HG03139 (cell line): ENCODE results near the gene EHBP1.

Source experiments
- ATAC-seq: cut with Tn5 transposase; IDR thresholded peaks from one replicate; pipeline ENCODE4 v1.9.1; 2021; ENCODE audit not compliant: unreplicated experiment

The EHBP1 gene

DNA sequence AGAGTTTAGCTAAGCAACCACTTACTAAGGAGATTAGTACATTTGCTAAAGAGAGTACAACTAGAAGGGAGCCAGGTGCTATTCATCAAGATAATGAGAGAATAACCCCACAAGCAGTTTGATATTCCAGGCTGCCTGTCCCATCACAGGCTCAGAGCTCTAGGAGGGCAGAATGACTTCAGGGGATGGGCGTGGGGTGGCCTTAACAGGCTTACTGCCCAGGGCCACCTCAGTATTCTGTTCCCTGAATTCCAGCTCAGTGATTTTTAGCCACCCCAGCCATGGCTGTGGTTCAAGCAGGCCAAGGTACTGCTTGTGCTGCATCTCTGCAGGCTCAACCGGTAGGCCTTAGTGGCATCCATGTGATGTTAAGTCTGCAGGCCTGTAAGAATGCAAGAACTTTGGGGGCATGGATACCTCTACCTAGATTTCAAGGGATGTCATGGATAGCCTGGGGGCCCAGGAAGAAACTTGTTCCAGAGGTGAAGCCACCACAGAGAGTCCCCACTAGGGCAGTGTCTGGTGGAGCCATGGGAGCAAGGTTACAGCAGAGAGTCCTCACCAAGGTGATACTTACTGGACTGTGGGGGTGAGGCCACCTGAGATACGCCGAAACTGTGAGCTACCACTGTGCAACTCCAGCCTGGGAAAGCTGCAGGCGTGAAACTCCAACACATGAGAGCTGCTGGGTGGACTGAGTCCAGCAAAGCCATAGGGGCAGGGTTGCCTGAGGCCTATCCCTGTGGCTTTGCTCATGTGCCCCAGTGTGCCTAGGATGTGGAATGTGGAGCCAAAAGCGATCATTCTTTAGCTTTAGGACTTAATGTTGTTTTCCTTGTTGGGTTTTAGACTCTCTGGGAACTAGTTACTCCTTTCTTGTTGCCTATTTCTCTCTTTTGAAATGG, 107.7 kb downstream of the EHBP1 start:
- no peak for ATAC-seq

DNA sequence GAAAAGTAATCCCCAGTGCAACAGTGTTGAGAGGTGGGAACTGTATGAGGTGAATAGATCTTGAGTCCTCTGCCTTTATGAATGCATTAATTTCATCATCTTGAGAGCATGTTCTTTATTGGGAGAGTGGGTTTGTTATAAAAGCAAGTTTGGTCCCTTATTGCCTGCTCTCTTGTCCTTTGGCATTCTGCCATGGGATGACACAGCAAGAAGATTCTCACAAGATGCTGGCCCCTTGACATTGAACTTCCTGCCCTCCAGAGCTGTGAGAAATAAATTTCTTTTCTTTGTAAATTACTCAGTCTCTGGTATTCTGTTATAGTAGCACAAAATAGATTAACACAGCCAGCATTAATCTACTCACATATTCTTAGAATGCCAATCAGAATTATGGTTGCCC, 108.6 kb downstream of the EHBP1 start:
- no peak for ATAC-seq

DNA sequence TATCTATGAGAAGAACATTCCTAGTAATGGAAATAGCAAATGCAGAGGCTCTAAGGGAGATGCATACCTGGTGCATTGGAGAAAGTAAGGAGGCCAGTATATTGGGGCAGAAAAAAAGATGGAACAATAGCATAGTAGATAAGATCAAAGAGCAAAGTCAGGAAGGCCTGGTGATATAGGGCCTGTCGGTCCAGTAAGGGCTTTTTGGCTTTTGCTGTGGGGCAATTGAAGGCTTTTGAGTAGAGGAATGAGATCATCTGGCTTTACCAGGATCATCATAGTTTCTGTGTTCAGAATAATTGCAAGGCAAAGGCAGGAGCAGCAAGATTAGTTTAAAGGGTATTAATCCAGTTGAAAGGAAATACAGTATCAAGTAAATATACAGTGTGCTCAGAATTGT, 111.8 kb downstream of the EHBP1 start:
- no peak for ATAC-seq

- no peak for ATAC-seq
These were observed 112.6 kb downstream of the EHBP1 start for GRCh38 chr2:62817995-62818713.

DNA sequence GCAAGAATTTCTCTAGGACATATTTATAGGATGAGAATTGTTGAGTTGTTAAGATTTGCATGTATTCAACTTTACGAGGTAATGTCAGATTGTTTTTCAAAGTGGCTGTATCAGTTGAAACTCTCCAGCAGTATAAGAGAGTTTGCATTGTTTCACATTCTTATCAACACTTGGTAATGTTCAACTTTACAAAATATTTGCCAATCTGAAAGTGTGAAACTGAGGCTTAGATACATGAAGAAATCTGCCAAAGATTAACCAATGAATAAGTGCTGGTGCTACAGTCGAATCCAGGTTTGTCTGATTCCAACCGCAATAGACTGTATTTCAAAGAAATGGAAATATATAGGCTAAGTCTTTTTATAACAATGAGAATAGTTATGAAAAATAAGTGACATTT, 117.0 kb downstream of the EHBP1 start:
- ATAC-seq, result no peak

GRCh38 chr2:62824388-62824787, 118.9 kb downstream of the EHBP1 start:
- ATAC-seq, result no peak

DNA sequence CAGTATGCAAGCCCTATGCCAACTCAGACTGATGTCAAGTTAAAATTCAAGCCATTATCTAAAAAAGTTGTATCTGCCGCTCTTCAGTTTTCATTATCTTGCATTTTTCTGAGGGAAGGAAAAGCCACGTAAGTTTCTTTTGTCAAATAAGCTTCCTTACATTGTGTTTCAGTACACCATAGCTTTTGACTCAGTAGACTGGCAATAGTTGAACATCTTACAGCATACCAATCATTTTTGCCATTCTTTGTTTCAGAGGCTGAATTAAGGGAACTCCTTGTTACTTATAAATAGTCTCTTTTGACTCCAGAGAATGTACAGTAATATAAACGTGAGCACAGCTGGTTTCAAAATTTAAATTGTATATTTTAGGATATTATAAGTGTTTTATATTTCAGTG, 120.6 kb downstream of the EHBP1 start:
- ATAC-seq, result no peak

- ATAC-seq, result no peak
These were observed 121.6 kb downstream of the EHBP1 start for GRCh38 chr2:62826953-62827675.

DNA sequence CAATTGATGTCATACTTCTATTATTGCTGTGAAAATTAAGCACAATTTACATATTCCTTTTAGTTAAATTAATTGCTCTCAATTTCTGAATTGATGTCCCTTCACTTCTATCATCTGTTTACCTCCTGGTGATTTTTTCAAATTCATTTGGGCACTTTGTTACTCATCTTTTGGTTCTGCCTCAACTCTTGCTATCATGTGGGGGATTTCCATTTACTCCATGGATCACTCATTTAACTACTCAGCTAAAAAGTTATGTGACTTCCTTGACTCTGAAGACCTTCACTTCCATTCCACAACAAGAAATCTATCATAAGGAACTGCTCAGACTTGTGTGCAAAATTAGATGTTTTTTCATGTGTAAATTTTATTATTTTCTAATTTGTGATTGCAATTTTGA, 126.2 kb downstream of the EHBP1 start:
- no peak for ATAC-seq

GRCh38 chr2:62844311-62845090, 139.0 kb downstream of the EHBP1 start:
- no peak for ATAC-seq

GRCh38 chr2:62845256-62845655, 139.7 kb downstream of the EHBP1 start:
- no peak for ATAC-seq

DNA sequence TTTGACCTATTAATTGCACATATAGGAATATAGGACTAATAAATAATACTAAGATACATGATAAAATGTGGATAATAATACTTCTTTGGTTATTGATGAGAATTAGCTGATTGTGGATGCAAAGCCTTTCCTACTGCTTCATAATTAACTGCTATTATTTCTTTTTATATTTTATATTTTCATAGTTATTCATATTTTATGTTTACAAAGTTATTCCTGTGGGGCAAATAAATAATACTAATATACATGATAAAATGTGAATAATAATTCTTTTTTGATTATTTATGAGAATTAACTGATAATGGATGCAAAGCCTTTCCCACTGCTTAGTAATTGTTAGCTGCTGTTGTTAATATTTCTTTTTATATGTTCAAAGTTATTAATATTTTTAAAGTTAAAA, 146.7 kb downstream of the EHBP1 start:
- ATAC-seq, result no peak

DNA sequence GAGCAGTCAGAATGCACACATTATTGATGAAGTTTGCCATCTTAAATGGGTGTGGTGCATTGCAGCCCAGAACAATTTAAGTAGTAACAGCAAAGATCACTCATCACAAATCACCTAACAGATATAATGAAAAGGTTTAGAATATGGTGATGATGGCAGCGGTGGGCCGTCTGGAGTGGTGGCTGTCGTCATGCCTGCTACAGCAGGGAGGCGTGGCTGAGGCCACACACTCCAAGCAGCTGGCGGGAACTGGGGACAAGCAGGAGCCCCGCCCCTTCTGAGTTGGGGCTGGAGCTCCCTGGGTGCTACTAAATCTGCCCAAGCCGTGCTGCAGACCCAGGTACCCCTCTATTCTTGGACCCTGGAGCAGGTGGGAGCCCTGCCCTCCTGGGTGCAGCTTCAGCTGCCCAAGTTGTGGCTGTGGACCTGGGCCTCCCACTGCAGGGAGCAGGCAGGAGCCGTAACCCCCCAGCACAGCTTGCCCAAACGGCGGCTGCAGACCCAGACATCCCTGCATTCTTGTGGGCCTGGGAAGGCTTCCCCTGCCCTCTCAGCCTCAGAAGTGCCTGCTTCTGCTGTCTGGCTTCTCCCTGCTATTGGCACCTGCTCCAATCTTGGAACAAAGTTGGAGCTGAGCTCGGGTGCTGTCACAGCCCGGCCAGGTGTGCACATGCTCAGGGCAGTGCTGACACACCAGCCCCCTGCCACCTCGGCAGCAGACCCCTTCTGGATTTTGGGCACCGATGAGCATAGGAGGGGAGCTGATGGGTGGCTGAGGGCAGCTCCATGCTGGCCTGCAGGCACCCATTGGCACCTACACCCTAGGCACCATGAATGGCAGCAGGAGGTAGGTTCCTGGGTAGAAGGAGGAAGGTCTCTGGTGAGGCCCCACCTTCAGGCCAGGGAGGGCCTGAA, 149.3 kb downstream of the EHBP1 start:
- ATAC-seq, result no peak

- no peak for ATAC-seq
These were observed 150.9 kb downstream of the EHBP1 start for GRCh38 chr2:62856228-62857040.

DNA sequence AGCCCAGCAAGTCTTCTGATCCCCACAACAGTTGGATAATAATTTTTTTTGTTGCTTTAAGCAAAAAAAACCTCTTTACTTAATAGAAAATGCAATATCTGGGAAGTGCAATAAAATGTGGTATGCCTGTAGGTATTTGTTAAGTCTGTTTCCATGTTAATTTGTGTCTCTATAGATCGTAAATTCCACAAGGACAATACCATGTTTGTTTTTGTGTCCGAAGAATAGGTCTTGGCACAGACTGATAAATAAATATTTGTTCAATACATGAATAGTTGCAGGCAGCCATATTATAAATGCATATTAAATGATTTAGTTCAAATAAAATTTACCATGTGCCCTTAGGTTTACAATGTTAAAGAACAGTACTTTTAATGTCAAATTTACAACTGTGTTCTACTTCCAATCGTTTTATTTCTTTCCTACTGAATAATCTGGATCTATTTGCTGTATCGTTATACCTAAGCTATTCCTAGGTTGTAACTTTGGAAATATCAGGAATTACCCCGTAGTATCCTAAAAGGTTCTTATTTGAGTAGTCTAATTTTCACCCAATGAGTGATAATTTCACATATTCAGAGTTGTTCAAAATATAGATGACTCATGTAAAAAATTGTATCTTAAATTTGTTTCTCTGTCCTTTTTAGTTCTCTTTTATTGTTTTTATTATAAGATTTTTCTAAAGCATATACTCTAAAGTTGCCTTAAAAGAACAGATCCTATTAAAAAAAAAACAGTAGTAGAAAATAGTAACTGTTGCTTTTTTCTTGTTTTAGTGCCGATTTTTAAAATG, 151.8 kb downstream of the EHBP1 start:
- ATAC-seq, result no peak

DNA sequence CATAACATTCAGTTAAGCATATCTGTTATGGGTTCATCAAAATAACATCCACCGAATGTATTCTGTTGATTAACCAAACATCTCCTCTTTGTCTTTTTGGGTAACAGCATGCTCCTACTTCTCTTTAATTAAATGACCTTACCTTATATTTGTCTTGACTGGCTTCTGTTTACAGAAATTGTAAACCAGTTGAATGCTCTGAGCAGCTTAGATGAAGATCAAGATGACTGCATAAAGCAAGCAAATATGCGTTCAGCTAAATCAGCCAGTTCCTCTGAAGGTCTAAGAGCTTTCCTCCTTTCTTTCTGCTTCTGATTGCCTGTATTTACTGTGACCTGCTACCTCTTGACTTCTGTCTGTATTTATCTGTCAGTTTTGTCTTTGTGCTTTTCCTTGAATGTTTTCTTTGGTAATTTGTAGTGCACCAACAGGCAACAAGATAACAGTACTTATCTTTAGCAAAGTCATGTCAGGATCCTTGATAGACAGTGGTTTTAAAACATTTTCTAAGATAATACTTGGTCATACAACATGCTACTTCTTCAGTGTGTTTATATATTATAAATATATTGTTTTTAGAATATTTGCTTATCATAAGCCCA, 152.8 kb downstream of the EHBP1 start:
- ATAC-seq, result no peak

DNA sequence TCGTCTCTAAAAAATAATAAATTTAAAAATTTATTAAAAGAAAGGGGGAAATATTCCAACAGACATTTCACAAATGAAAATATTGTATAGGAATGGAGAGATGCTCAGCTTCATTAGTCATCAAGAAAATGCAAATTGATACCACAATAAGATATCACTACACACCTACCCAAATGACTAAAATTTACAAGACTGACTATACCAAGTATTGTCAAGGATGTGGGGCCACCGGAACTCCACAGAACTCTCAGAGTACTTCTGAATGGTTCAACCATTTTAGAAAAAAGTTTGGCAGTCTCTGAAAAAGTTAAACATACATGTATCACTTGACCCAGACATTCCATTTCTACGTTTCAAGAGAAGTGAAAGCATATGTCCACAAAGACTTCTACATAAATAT, 163.4 kb downstream of the EHBP1 start:
- ATAC-seq, result no peak

DNA sequence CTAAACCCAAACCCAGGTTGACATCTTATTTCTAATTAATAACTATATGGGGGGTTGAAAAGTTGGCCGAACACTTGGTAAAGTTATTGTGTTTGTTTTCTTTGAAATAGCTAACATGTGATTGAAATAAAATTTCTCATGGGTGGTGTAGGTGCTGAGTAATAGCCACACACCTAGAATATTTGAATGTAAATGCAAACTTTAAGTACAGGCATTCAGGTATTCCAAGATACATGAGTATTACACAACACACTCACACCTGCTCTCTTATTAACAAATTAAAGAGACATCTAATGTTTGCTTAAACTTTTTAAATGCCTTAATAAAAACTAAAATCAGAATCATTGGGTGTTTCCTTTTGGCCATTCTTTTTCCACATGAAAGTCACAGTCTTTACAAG, 165.5 kb downstream of the EHBP1 start:
- no peak for ATAC-seq
